Prostate gland (tissue), 2 donors: Measurements from ENCODE around the gene PHPT1. TPM values are rescaled to one million over a fixed set of nuclear protein-coding genes. Genes with fewer than 3 reads are reported as not detected.
"Not testable (repeated sequence)": the region's sequence is repeated elsewhere in the genome, so short reads cannot be mapped to it uniquely, and the experiment has no call there.

Experiments used
- DNase-seq: peaks from one replicate; pipeline ENCODE4 v3.0.0-alpha.2; 2019; ENCODE audit warnings: low spot score
- H3K27ac ChIP-seq, 2 donors: fragments of 200-600 bp; sonication (generic); 2 replicates each; pipeline ENCODE4 v1.5.1; 2017 to 2019
- H3K27me3 ChIP-seq: fragments of 200-600 bp; sonication (generic); replicated peaks from 2 replicates; pipeline ENCODE4 v1.5.1; 2019; ENCODE audit not compliant: insufficient read depth
- H3K36me3 ChIP-seq, 2 donors: fragments of 200-600 bp; sonication (generic); 1 replicate in 1 of 2; 2 replicates in 1 of 2; pipeline versions ENCODE4 v1.5.1 to v1.8.1; 2017 to 2019
- H3K4me1 ChIP-seq: fragments of 200-600 bp; sonication (generic); replicated peaks from 2 replicates; pipeline ENCODE4 v1.5.1; 2019
- H3K4me3 ChIP-seq, 2 donors: fragments of 200-600 bp; sonication (generic); 2 replicates each; pipeline ENCODE4 v1.5.1; 2017 to 2019
- H3K9me3 ChIP-seq: fragments of 200-600 bp; sonication (generic); 2 replicates; pipeline ENCODE4 v1.5.1; 2017
- POLR2A ChIP-seq: fragments of 450-650 bp; IDR thresholded peaks from one replicate; pipeline ENCODE4 v1.6.1; 2016; ENCODE audit warnings: antibody characterized with exemption, mild to moderate bottlenecking
- POLR2AphosphoS5 ChIP-seq: sonication (generic); formaldehyde crosslinking; IDR thresholded peaks from one replicate; pipeline ENCODE4 v1.6.1; 2017; ENCODE audit warnings: antibody characterized with exemption
- WGBS: methylation state at CpG from one replicate; pipeline ENCODE4 v1.1.5; 2018; 5-methylcytosine and 5-hydroxymethylcytosine counted together
- intact Hi-C: fragments of 100-400 bp; cut with DNase I; formaldehyde crosslinking; loops from one replicate; pipeline ENCODE4 v1.14.2; 2022
- total RNA-seq, 2 donors: library from RNA; depleted of rRNA; stranded (reverse); fragments of >200 nt; gene quantifications; one replicate each; pipeline ENCODE4 v1.1.0, GENCODE V29; 2016
- TF ChIP-seq, protein P1 (sequence below), 4 experiments: fragments of 200-600 bp in 2 of 4; fragments of 450-650 bp in 2 of 4; sonication (generic) in 2 of 4; IDR thresholded peaks; 1 replicate in 3 of 4; 2 replicates in 1 of 4; pipeline ENCODE4 v1.5.1; 2016 to 2019; ENCODE audit warnings: antibody characterized with exemption in 4 of 4, mild to moderate bottlenecking in 2 of 4, moderate library complexity in 2 of 4

PHPT1 gene
- total RNA-seq, 2 donors from 2014 or later = 139 to 212 TPM

DNA sequence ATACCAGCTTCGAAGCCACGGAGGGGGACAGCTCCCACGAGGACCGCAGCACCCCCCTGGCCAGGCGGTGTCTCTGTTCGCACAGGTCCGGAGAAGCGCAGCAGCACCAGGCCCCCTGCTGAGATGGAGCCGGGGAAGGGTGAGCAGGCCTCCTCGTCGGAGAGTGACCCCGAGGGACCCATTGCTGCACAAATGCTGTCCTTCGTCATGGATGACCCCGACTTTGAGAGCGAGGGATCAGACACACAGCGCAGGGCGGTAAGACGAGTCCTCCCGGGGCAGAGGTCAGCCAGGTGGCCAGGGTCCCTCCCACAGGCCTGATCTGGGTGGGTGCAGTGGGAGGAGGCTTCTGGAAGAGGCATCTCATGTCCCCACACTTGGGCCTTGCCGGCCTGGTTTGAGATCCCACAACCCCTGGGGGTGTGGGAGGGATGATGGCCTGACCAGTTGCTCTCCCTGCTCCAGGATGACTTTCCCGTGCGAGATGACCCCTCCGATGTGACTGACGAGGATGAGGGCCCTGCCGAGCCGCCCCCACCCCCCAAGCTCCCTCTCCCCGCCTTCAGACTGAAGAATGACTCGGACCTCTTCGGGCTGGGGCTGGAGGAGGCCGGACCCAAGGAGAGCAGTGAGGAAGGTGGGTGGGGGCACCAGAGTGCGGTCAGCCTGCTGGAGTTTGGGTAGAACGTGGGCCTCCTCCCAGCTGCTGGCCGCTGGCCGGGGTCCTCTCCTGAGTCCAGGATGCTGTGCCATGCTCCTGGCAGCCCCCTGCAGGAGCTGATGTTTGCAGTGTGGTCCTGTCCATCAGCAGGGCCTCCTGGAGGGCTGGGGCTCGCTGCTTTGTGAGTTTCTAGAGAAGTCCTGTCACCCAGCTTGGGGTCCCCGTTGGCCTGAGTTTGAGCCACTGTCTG is 9.7 kb upstream of the PHPT1 start:
- Histone ChIP-seq H3K27me3 (no peaks in the 10 kb centered on the region), H3K9me3 (no peaks in the 10 kb centered on the region), H3K4me1 (peaks cover 13% of the 10 kb centered on the region), H3K4me3 (no peak overlapping the region), H3K36me3 (peaks cover 0 to 3% of the 10 kb centered on the region in 2 donors), H3K27ac (peak overlapping the region in 1 of 2 donors; percentile 55)
- intact Hi-C loops = loop anchor here (5.0 to 10.0 kb wide), 2 partner anchors 115 to 198 kb away; no protein-coding TSS in a partner anchor
- DNase-seq = no peak
- no peak for TF ChIP-seq POLR2A
- 83% methylated on average over 36 of the region's 36 CpGs for WGBS

DNA sequence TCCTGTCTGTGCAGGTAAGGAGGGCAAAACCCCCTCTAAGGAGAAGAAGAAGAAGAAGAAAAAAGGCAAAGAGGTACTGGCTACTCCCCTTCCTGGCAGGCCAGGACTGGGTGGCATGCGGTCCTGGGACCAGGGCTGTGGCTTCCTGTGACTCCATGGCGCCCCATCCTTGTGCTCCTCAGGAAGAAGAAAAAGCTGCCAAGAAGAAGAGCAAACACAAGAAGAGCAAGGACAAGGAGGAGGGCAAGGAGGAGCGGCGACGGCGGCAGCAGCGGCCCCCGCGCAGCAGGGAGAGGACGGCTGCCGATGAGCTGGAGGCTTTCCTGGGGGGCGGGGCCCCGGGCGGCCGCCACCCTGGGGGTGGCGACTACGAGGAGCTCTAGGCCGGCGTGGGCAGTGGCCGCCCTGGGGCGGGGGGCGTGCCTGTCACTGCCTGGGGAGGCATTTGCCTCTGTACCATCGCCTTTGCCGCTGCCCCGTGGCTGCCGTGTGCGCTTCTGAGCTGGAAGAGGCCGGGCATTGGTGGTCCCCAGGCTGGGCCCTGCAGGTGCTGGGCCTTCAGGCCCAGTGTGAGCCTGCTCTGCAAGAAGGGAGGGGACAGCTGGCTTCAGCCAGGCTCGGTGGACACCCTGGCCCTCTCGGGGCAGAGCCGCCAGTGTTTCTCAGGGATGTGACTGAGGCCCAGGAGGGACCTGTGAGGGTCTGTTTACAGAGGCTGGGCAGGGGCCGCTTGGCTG is 8.9 kb upstream of the PHPT1 start:
- no peaks in the 10 kb centered on the region for H3K9me3 ChIP-seq
- no peaks in the 10 kb centered on the region for H3K27me3 ChIP-seq
- intact Hi-C loops = loop anchor here (5.0 to 10.0 kb wide), 2 partner anchors 116 to 197 kb away; no protein-coding TSS in a partner anchor
- 59% methylated on average over 30 of the region's 32 CpGs for WGBS
- DNase-seq = no peak
- peaks cover 13% of the 10 kb centered on the region for H3K4me1 ChIP-seq
- H3K4me3 ChIP-seq = no peak overlapping the region
- TF ChIP-seq, protein P1, sequence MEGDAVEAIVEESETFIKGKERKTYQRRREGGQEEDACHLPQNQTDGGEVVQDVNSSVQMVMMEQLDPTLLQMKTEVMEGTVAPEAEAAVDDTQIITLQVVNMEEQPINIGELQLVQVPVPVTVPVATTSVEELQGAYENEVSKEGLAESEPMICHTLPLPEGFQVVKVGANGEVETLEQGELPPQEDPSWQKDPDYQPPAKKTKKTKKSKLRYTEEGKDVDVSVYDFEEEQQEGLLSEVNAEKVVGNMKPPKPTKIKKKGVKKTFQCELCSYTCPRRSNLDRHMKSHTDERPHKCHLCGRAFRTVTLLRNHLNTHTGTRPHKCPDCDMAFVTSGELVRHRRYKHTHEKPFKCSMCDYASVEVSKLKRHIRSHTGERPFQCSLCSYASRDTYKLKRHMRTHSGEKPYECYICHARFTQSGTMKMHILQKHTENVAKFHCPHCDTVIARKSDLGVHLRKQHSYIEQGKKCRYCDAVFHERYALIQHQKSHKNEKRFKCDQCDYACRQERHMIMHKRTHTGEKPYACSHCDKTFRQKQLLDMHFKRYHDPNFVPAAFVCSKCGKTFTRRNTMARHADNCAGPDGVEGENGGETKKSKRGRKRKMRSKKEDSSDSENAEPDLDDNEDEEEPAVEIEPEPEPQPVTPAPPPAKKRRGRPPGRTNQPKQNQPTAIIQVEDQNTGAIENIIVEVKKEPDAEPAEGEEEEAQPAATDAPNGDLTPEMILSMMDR (IDR thresholded peaks at IDR 0.05) = no peak
- TF ChIP-seq POLR2A (no peak), POLR2AphosphoS5 (peak; percentile 10)
- H3K27ac ChIP-seq = peak overlapping the region; percentile 36 to 55
- H3K36me3 ChIP-seq = peaks cover 0 to 3% of the 10 kb centered on the region in 2 donors

DNA sequence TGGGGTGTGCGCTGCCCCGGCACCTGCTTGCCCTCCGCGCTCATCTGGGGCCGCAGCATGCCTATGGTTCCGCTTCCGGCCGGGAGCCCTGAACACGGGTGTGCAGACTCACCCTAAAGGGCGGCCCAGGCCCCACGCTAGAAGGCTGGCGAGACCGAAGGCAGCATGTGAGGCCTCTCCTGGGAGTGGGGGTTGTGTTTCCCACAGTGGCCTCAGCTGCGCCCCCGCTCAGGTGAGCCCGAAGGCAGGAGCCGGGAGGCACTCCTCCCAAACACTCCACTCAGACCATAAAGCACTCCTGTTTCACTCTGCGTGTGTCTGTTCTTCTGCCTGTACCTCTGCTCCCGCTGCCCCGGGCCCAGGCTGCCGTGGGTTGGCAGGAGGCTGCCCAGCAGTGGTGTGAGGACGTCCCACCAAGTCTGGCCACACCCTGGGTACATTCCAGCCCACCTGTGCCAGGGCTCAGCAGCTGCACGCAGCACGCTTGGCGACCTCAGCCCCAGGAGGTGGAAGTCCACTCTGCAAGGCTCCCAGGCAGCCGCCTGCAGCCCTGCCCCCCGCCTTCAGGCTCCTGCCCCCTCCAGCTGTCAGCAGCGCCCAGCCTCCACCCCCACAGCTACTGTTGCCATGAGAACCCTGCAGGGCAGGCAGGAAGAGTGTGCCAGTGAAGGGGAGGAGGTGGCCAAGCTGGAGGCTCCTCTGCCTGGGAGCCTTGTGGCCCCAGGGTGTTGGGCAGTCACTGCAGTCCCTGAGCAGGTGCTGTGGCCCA is 8.1 kb upstream of the PHPT1 start:
- no peak for DNase-seq
- Histone ChIP-seq H3K4me3 (no peak overlapping the region), H3K36me3 (peaks cover 0 to 3% of the 10 kb centered on the region in 2 donors), H3K27me3 (no peaks in the 10 kb centered on the region), H3K27ac (peak overlapping the region; percentile 36 to 55), H3K9me3 (no peaks in the 10 kb centered on the region), H3K4me1 (peaks cover 13% of the 10 kb centered on the region)
- 61% methylated on average over 28 of the region's 28 CpGs for WGBS
- intact Hi-C loops = loop anchor here (5.0 to 10.0 kb wide), 2 partner anchors 116 to 196 kb away; no protein-coding TSS in a partner anchor
- TF ChIP-seq, protein P1 (IDR thresholded peaks at IDR 0.05) = no peak
- TF ChIP-seq POLR2AphosphoS5 (no peak), POLR2A (no peak)

DNA sequence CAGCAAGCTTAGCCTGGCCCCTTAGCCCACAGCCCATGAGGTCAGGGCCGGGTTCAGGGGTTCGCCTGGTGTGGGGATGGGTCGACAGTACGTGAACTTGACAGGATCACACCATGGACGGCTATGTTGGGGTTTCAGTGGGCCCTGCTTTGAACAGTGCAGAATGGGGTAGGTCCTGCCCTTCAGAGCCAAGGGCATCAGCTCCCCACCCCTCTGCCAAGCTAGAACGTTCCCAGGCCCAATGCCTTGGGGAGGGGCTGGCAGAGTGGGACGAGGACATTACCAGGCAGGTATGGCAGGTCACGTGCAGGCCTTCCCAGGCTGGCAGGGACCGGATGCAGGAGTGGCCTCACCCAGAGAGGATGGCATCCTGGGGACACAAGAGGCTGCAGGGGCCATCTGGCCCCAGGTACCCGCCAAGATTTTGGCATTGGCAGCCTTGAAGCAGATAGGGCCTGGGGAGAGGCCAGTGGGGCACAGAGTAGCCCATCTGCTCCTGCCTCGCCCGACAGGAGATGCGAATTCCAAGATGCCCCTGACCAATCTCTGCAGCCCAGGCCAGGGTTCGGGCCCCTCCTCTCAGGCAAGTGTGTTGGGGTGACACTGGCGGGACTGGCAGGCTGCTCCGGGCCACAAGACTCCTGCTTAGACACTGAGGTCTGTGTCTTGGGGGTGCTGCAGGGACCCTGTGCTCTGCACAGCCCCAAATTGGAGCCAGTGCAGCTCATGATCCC is 7.4 kb upstream of the PHPT1 start:
- not testable (repeated sequence) for H3K4me3 ChIP-seq, H3K27me3 ChIP-seq, H3K9me3 ChIP-seq, DNase-seq, H3K36me3 ChIP-seq
- Histone ChIP-seq H3K4me1 (peaks cover 13% of the 10 kb centered on the region), H3K27ac (peak overlapping the region; percentile 36 to 55)
- intact Hi-C loops = loop anchor here (5.0 to 10.0 kb wide), 2 partner anchors 117 to 195 kb away; no protein-coding TSS in a partner anchor
- WGBS = 51% methylated on average over 14 of the region's 16 CpGs

DNA sequence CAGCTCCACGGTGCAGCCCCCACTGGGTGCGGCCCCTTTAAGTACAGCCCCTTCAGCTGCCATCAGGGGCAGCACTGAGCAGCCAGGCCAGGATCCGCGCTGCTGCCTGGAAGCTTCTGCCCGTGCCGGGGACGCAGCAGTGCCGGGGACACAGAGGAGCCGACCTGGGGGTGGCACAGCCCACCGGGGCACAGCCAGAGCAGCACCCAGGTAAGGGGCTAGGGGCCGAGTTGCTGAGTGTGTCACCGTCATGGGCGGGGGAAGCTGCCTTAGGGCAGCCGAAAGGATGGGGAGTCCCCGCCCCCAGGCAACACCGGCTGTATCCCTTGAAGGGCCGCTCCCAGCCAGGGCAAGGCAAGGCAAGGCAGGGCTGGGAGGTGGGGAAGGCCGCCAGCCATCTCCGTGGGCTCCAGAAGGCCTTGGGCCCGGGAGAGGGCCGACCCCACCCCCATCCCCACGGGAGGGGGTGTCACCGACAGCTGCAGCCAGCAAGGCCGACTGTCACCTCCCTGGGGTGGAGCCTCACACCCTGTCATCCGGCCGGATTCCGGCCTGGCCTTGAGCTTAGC is 6.7 kb upstream of the PHPT1 start, which contains the start of gene AJM1:
Gene AJM1 (plus strand): TSS at position 99 of the 569 bp plus-strand sequence. CDS start 1,937 bp downstream, outside the sequence.
- Histone ChIP-seq H3K4me3 (peak within 1 kb of the TSS; percentile 21 to 24), H3K4me1 (peaks cover 13% of the 10 kb centered on the region), H3K27ac (peak within 1 kb of the TSS; percentile 36 to 55)
- TF ChIP-seq, protein P1 (IDR thresholded peaks at IDR 0.05) = peak; percentile 47 to 85 (median 64)
- TF ChIP-seq POLR2AphosphoS5 = peak; percentile 19
- intact Hi-C loops = loop anchor here (5.0 to 10.0 kb wide), 2 partner anchors 118 to 195 kb away; no protein-coding TSS in a partner anchor
- WGBS = under 1% methylated on average over 22 of the region's 27 CpGs
- H3K36me3 ChIP-seq, H3K27me3 ChIP-seq, H3K9me3 ChIP-seq: not testable (repeated sequence)
- DNase-seq = peak; percentile 39

DNA sequence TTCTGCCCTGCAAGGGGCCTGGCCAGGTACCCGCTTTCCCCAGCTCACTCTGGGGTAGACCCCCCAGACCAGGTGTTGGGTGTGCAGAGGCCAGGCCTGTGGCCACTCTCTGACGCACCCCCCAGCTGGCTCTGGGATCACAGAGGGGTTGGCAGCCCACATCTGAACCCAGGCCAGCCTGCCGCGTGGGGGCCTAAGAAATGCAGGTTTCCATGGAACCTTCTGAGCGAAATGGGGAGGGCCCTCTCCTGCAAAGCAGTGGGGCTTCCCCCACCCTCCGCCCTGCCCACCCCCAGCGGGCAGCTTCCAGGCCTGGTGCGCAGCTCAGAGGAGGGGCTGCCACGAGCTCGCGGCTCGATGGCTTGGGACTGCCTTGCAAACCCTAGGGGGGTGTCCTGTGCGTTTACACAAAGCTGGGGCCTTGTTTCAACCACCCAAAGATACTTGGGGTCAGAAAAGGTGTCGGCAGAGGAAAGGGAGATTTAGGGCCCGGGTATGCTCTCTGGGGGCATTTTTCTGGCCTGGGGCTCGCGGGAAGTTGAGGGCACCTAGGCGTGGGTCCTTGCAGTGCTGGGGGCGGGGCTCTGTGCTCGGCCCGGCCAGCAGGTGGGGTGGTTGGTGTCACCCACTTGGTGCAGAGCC is 5.9 kb upstream of the PHPT1 start:
- not testable (repeated sequence) for DNase-seq, H3K27ac ChIP-seq, H3K27me3 ChIP-seq, H3K9me3 ChIP-seq, H3K36me3 ChIP-seq, H3K4me3 ChIP-seq
- WGBS = 14% methylated on average over 19 of the region's 21 CpGs
- intact Hi-C loops = loop anchor here (5.0 to 10.0 kb wide), 2 partner anchors 118 to 194 kb away; no protein-coding TSS in a partner anchor
- H3K4me1 ChIP-seq = peaks cover 13% of the 10 kb centered on the region
